ENCODE measurements around the gene ADAMTS13. TPM values are rescaled to one million over a fixed set of nuclear protein-coding genes. Genes with fewer than 3 reads are reported as not detected.

The ADAMTS13 gene
- total RNA-seq, 1 experiment from 2014 or later: not detected

DNA sequence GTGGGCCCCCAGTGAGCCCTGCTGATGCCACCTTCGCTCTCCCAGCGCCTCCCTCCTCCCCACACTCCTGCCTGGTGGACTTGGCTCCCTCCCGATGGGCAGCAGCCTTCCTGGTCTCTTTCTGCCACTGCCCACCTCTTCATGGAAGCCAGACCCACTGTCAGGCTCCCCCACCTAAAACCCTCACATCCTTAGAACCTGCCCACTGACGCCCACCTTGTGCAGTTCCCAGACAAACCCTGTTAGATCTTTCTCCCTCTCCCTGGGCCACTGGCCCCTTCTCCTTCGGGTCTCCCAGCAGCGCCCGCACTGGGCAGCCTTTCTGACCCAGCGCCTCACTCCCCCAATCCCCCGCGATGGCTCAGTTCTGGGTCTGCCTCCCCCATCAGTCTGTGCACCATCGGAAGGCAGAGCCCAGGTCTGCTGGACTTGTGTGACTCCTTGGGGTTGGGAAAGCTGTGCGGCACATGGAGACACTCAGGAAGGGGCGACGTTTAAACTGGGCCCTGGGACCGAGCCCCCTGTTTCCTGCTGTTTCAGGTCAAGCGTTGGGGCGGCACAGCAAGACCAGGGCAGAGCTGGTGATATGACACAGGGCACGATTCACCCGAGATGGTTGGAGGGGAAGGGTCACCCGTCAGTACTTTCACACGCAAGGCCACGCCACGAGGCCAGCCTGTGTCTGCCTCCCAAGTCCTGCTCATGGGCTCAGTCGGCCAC, 85.2 kb downstream of the ADAMTS13 start:
- no peak for DNase-seq (ENCODE audit: low read depth)

DNA sequence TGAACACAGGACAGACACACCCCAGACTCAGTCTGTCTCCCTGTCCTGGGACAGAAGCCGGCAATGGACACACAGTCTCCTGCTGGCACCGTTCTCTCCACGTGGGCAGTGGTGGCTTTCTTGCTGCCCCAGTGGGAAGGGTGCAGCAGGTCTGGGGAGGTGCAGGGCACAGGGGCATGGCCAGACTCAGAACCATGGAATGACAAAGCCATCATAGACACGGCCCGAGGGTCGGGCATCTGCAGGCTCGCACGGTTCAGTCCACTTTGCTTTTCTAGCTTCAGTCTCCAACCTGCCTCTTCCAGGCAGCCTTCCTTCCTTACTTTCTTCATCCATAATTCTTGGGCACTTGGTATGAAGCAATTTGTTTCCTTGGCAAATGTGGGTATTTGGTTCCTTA, 85.9 kb downstream of the ADAMTS13 start:
- no peak for DNase-seq (ENCODE audit: low read depth)

Other genes starting within 250 kb of the ADAMTS13 start
- gene OBP2B, start 213.1 kb upstream of the ADAMTS13 start, total RNA-seq (2014; rRNA removed; shearing (Covaris generic)): not detected in 2 replicates
- not detected in 2 replicates for gene ABO, start 147.2 kb upstream of the ADAMTS13 start, total RNA-seq (2014; rRNA removed; shearing (Covaris generic))
- gene SURF6, start 86.2 kb upstream of the ADAMTS13 start, total RNA-seq (2014; rRNA removed; shearing (Covaris generic)): 4.6 and 11.2 TPM in 2 replicates
- 13.8 and 15.2 TPM in 2 replicates for gene MED22, start 74.2 kb upstream of the ADAMTS13 start, total RNA-seq (2014; rRNA removed; shearing (Covaris generic))
- 1,811 and 1,953 TPM in 2 replicates for gene RPL7A, start 74.1 kb upstream of the ADAMTS13 start, total RNA-seq (2014; rRNA removed; shearing (Covaris generic))
- gene SURF1, start 65.9 kb upstream of the ADAMTS13 start, total RNA-seq (2014; rRNA removed; shearing (Covaris generic)): 13.3 and 15.9 TPM in 2 replicates
- 15.0 and 15.7 TPM in 2 replicates for gene SURF2, start 65.8 kb upstream of the ADAMTS13 start, total RNA-seq (2014; rRNA removed; shearing (Covaris generic))
- gene SURF4, start 46.3 kb upstream of the ADAMTS13 start, total RNA-seq (2014; rRNA removed; shearing (Covaris generic)): 188 and 217 TPM in 2 replicates
- 1.5 and 1.7 TPM in 2 replicates for gene STKLD1, start 46.0 kb upstream of the ADAMTS13 start, total RNA-seq (2014; rRNA removed; shearing (Covaris generic))
- 9.0 and 9.5 TPM in 2 replicates for gene REXO4, start 4.4 kb upstream of the ADAMTS13 start, total RNA-seq (2014; rRNA removed; shearing (Covaris generic))
- 2.4 TPM in 2 replicates for gene CACFD1, start 37.6 kb downstream of the ADAMTS13 start, total RNA-seq (2014; rRNA removed; shearing (Covaris generic))
- 15.4 and 23.7 TPM in 2 replicates for gene SLC2A6, start 56.7 kb downstream of the ADAMTS13 start, total RNA-seq (2014; rRNA removed; shearing (Covaris generic))
- not detected in 2 replicates for gene MYMK, start 102.6 kb downstream of the ADAMTS13 start, total RNA-seq (2014; rRNA removed; shearing (Covaris generic))
- 6.6 and 9.7 TPM in 2 replicates for gene ADAMTSL2, start 112.3 kb downstream of the ADAMTS13 start, total RNA-seq (2014; rRNA removed; shearing (Covaris generic))
- 1.1 and 1.2 TPM in 2 replicates for gene FAM163B, start 187.0 kb downstream of the ADAMTS13 start, total RNA-seq (2014; rRNA removed; shearing (Covaris generic))
- not detected in 2 replicates for gene DBH, start 214.0 kb downstream of the ADAMTS13 start, total RNA-seq (2014; rRNA removed; shearing (Covaris generic))